NT2/D1 (cell line): ENCODE data around the gene DDHD1.

Experiments
- DNase-seq: peaks from one replicate; pipeline ENCODE4 v3.0.0-alpha.2; 2011; ENCODE audit warnings: low read depth, low spot score
- H3K27me3 ChIP-seq: 2 replicates; pipeline ENCODE4 v1.6.0; 2011; ENCODE audit warnings: mild to moderate bottlenecking; ENCODE audit not compliant: insufficient read length, insufficient read depth
- H3K36me3 ChIP-seq: 2 replicates; pipeline ENCODE4 v1.6.1; 2011; ENCODE audit warnings: mild to moderate bottlenecking, low read length, mixed read lengths; ENCODE audit not compliant: insufficient read depth, insufficient read length
- H3K4me1 ChIP-seq: 2 replicates; pipeline ENCODE4 v1.5.1; 2011; ENCODE audit not compliant: insufficient read depth, insufficient read length
- H3K4me3 ChIP-seq: 2 replicates; pipeline ENCODE4 v1.5.1; 2011; ENCODE audit warnings: low read depth; ENCODE audit not compliant: insufficient read length
- H3K9ac ChIP-seq: 2 replicates; pipeline ENCODE4 v1.6.0; 2011; ENCODE audit warnings: low read depth; ENCODE audit not compliant: insufficient read length
- H3K9me3 ChIP-seq: 2 replicates; pipeline ENCODE4 v1.5.1; 2011; ENCODE audit warnings: mild to moderate bottlenecking, low read length; ENCODE audit not compliant: insufficient read depth
- SUZ12 ChIP-seq: IDR thresholded peaks from 2 replicates; pipeline ENCODE4 v1.6.1; 2011; ENCODE audit not compliant: insufficient read length, insufficient read depth; ENCODE audit errors: extremely low read depth
- YY1 ChIP-seq: IDR thresholded peaks from 2 replicates; pipeline ENCODE4 v1.6.1; 2011; ENCODE audit not compliant: insufficient read length, insufficient read depth
- ZNF274 ChIP-seq: IDR thresholded peaks from 2 replicates; pipeline ENCODE4 v1.6.1; 2011; ENCODE audit warnings: mild to moderate bottlenecking, low read depth, low read length

Gene DDHD1

GRCh38 chr14:53042480-53042879, 110.6 kb downstream of the DDHD1 start:
- Histone ChIP-seq H3K27me3 (no peaks in the 10 kb centered on the region), H3K9ac (no peak overlapping the region), H3K4me3 (no peak overlapping the region), H3K9me3 (no peaks in the 10 kb centered on the region), H3K4me1 (no peaks in the 10 kb centered on the region), H3K36me3 (peaks cover 14% of the 10 kb centered on the region)
- no peak for DNase-seq
- TF ChIP-seq ZNF274 (no peak), YY1 (no peak), SUZ12 (no peak)

- no peak for DNase-seq
- no peaks in the 10 kb centered on the region for H3K9me3 ChIP-seq
- no peaks in the 10 kb centered on the region for H3K4me1 ChIP-seq
- no peaks in the 10 kb centered on the region for H3K27me3 ChIP-seq
- TF ChIP-seq SUZ12 = no peak
- H3K9ac ChIP-seq = no peak overlapping the region
- H3K4me3 ChIP-seq = no peak overlapping the region
- H3K36me3 ChIP-seq = peaks cover 9% of the 10 kb centered on the region
Observed at GRCh38 chr14:53041067-53041466, 112.1 kb downstream of the DDHD1 start.

GRCh38 chr14:53038629-53039028, 114.5 kb downstream of the DDHD1 start:
- no peak overlapping the region for H3K9ac ChIP-seq
- no peak for TF ChIP-seq ZNF274
- no peak for TF ChIP-seq SUZ12
- no peak for TF ChIP-seq YY1
- H3K9me3 ChIP-seq = no peaks in the 10 kb centered on the region
- H3K4me3 ChIP-seq = no peak overlapping the region
- peaks cover 4% of the 10 kb centered on the region for H3K36me3 ChIP-seq
- H3K27me3 ChIP-seq = no peaks in the 10 kb centered on the region
- no peaks in the 10 kb centered on the region for H3K4me1 ChIP-seq
- DNase-seq = no peak

- H3K4me3 ChIP-seq = no peak overlapping the region
- no peaks in the 10 kb centered on the region for H3K4me1 ChIP-seq
- no peak for DNase-seq
- H3K27me3 ChIP-seq = no peaks in the 10 kb centered on the region
- H3K9ac ChIP-seq = no peak overlapping the region
- H3K9me3 ChIP-seq = no peaks in the 10 kb centered on the region
- H3K36me3 ChIP-seq = no peaks in the 10 kb centered on the region
- TF ChIP-seq ZNF274 = no peak
- no peak for TF ChIP-seq SUZ12
- TF ChIP-seq YY1 = no peak
Observed at GRCh38 chr14:53037016-53037415, 116.1 kb downstream of the DDHD1 start.

- H3K36me3 ChIP-seq = no peaks in the 10 kb centered on the region
- H3K9me3 ChIP-seq = no peaks in the 10 kb centered on the region
- H3K27me3 ChIP-seq = no peaks in the 10 kb centered on the region
- H3K4me1 ChIP-seq = no peaks in the 10 kb centered on the region
- H3K9ac ChIP-seq = no peak overlapping the region
- H3K4me3 ChIP-seq = no peak overlapping the region
- DNase-seq = no peak
- TF ChIP-seq SUZ12 (no peak), YY1 (no peak), ZNF274 (no peak)
Observed at GRCh38 chr14:53035336-53036210, 117.5 kb downstream of the DDHD1 start.

- TF ChIP-seq SUZ12 (no peak), ZNF274 (no peak), YY1 (no peak)
- Histone ChIP-seq H3K4me1 (no peaks in the 10 kb centered on the region), H3K9ac (no peak overlapping the region), H3K27me3 (no peaks in the 10 kb centered on the region), H3K9me3 (no peaks in the 10 kb centered on the region), H3K36me3 (no peaks in the 10 kb centered on the region), H3K4me3 (no peak overlapping the region)
- DNase-seq = no peak
Observed at GRCh38 chr14:53034688-53035230, 118.4 kb downstream of the DDHD1 start.

- no peak overlapping the region for H3K9ac ChIP-seq
- no peak overlapping the region for H3K4me3 ChIP-seq
- H3K27me3 ChIP-seq = no peaks in the 10 kb centered on the region
- DNase-seq = no peak
- H3K4me1 ChIP-seq = no peaks in the 10 kb centered on the region
- H3K36me3 ChIP-seq = no peaks in the 10 kb centered on the region
- TF ChIP-seq SUZ12 = no peak
- TF ChIP-seq ZNF274 = no peak
- no peak for TF ChIP-seq YY1
- H3K9me3 ChIP-seq = no peaks in the 10 kb centered on the region
Observed at GRCh38 chr14:53034036-53034435, 119.1 kb downstream of the DDHD1 start.
